HEK293 (cell line): ENCODE measurements around the gene CIITA.
A peak's percentile ranks its signal among the peaks of the same experiment; 100 is the strongest.

Experiments used
- CTCF ChIA-PET: fragments of 350-600 bp; formaldehyde crosslinking; extraction: SDS; loops from one replicate; lab custom pipeline; 2021; ENCODE audit warnings: antibody characterized with exemption; lab: Yijun Ruan, JAX
- POLR2A ChIA-PET: fragments of 300-600 bp; formaldehyde crosslinking; extraction: SDS; loops from one replicate; lab custom pipeline; 2020; ENCODE audit warnings: antibody characterized with exemption, inconsistent platforms; lab: Yijun Ruan, JAX
- H3K27ac ChIP-seq: fragments of 200-500 bp; sonication (Bioruptor generic); 2 replicates; pipeline ENCODE4 v1.5.1; 2014; ENCODE audit warnings: low read depth, low read length, control low read depth, inconsistent platforms; ENCODE audit errors: extremely low read depth
- H3K36me3 ChIP-seq, 2 experiments: fragments of 200-500 bp in 1 of 2; sonication (Bioruptor generic) in 1 of 2; 1 replicate in 1 of 2; 2 replicates in 1 of 2; pipeline ENCODE4 v1.5.1; 2014 to 2017; ENCODE audit warnings: inconsistent platforms in 2 of 2, low read length in 2 of 2; ENCODE audit not compliant: control insufficient read depth in 2 of 2, insufficient read depth in 1 of 2
- H3K4me1 ChIP-seq: fragments of 200-500 bp; sonication (Bioruptor generic); 2 replicates; pipeline ENCODE4 v1.5.1; 2014; ENCODE audit warnings: mild to moderate bottlenecking, low read length, inconsistent platforms; ENCODE audit not compliant: control insufficient read depth, insufficient read depth
- H3K4me3 ChIP-seq: 2 replicates; pipeline ENCODE4 v1.5.1; 2011; ENCODE audit warnings: low read depth, mild to moderate bottlenecking, control low read depth, low read length, moderate library complexity
- H3K9me3 ChIP-seq: fragments of 200-500 bp; sonication (Bioruptor generic); 2 replicates; pipeline ENCODE4 v1.5.1; 2014; ENCODE audit warnings: low read depth, low read length, inconsistent platforms; ENCODE audit not compliant: control insufficient read depth, insufficient read depth
- GLI2 ChIP-seq: fragments of 450-650 bp; formaldehyde crosslinking; IDR thresholded peaks from 2 replicates; pipeline ENCODE4; 2017; ENCODE audit warnings: missing biosample characterization, missing genetic modification characterization, low read depth, borderline replicate concordance
- GLIS2 ChIP-seq: fragments of 450-650 bp; formaldehyde crosslinking; IDR thresholded peaks from 2 replicates; pipeline ENCODE4 v1.5.1; 2016; ENCODE audit warnings: missing biosample characterization, missing genetic modification characterization
- KLF1 ChIP-seq: fragments of 450-650 bp; formaldehyde crosslinking; IDR thresholded peaks from 2 replicates; pipeline ENCODE4 v1.5.1; 2016; ENCODE audit warnings: missing biosample characterization, missing genetic modification characterization
- ZBTB1 ChIP-seq: fragments of 450-650 bp; formaldehyde crosslinking; IDR thresholded peaks from 2 replicates; pipeline ENCODE4 v1.5.1; 2016; ENCODE audit warnings: missing biosample characterization, missing genetic modification characterization
- ZNF133 ChIP-seq: fragments of 450-650 bp; formaldehyde crosslinking; IDR thresholded peaks from 2 replicates; pipeline ENCODE4 v1.5.1; 2016; ENCODE audit warnings: missing biosample characterization, missing genetic modification characterization
- ZNF146 ChIP-seq: fragments of 450-650 bp; formaldehyde crosslinking; IDR thresholded peaks from 2 replicates; pipeline ENCODE4 v1.5.1; 2016; ENCODE audit warnings: missing biosample characterization, missing genetic modification characterization
- ZNF157 ChIP-seq: fragments of 450-650 bp; formaldehyde crosslinking; IDR thresholded peaks from 2 replicates; pipeline ENCODE4 v1.5.1; 2016; ENCODE audit warnings: missing biosample characterization, missing genetic modification characterization
- ZNF24 ChIP-seq: fragments of 450-650 bp; formaldehyde crosslinking; IDR thresholded peaks from 2 replicates; pipeline ENCODE4 v1.5.1; 2016; ENCODE audit warnings: missing biosample characterization, missing genetic modification characterization
- ZNF324 ChIP-seq: fragments of 450-650 bp; formaldehyde crosslinking; IDR thresholded peaks from 2 replicates; pipeline ENCODE4 v1.5.1; 2016; ENCODE audit warnings: missing biosample characterization, missing genetic modification characterization
- ZNF335 ChIP-seq: fragments of 450-650 bp; formaldehyde crosslinking; conservative IDR thresholded peaks from 2 replicates; pipeline ENCODE4 v1.5.1; 2016; ENCODE audit warnings: missing biosample characterization, missing genetic modification characterization
- ZNF341 ChIP-seq: fragments of 450-650 bp; formaldehyde crosslinking; IDR thresholded peaks from 2 replicates; pipeline ENCODE4; 2016; ENCODE audit warnings: low read depth, missing biosample characterization, missing genetic modification characterization
- ZNF404 ChIP-seq: fragments of 450-650 bp; formaldehyde crosslinking; IDR thresholded peaks from 2 replicates; pipeline ENCODE4 v1.5.1; 2017; ENCODE audit warnings: missing biosample characterization, missing genetic modification characterization
- ZNF549 ChIP-seq: fragments of 450-650 bp; IDR thresholded peaks from 2 replicates; pipeline ENCODE4 v1.5.1; 2018; ENCODE audit warnings: missing biosample characterization, missing genetic modification characterization, mild to moderate bottlenecking, inconsistent platforms, moderate library complexity
- ZNF660 ChIP-seq: fragments of 450-650 bp; IDR thresholded peaks from 2 replicates; pipeline ENCODE4 v1.5.1; 2018; ENCODE audit warnings: missing biosample characterization, mild to moderate bottlenecking, missing genetic modification characterization
- ZNF664 ChIP-seq: fragments of 450-650 bp; formaldehyde crosslinking; IDR thresholded peaks from 2 replicates; pipeline ENCODE4 v1.5.1; 2016; ENCODE audit warnings: missing biosample characterization, missing genetic modification characterization
- ZNF670 ChIP-seq: fragments of 450-650 bp; formaldehyde crosslinking; IDR thresholded peaks from 2 replicates; pipeline ENCODE4 v1.5.1; 2016; ENCODE audit warnings: missing biosample characterization, missing genetic modification characterization, low read depth
- ZNF677 ChIP-seq: fragments of 450-650 bp; IDR thresholded peaks from 2 replicates; pipeline ENCODE4 v1.5.0; 2018; ENCODE audit warnings: missing biosample characterization, mild to moderate bottlenecking, missing genetic modification characterization, moderate library complexity
- ZNF747 ChIP-seq: fragments of 450-650 bp; formaldehyde crosslinking; IDR thresholded peaks from 2 replicates; pipeline ENCODE4 v1.5.1; 2016; ENCODE audit warnings: missing biosample characterization, missing genetic modification characterization
- ZNF777 ChIP-seq: fragments of 450-650 bp; formaldehyde crosslinking; IDR thresholded peaks from 2 replicates; pipeline ENCODE4 v1.5.1; 2017; ENCODE audit warnings: missing biosample characterization, missing genetic modification characterization, borderline replicate concordance
- TF ChIP-seq, protein P1 (sequence below): fragments of 450-650 bp; formaldehyde crosslinking; IDR thresholded peaks from 2 replicates; pipeline ENCODE4 v1.5.1; 2017; ENCODE audit warnings: missing biosample characterization, missing genetic modification characterization
- TF ChIP-seq, protein P2 (sequence below): fragments of 450-650 bp; formaldehyde crosslinking; conservative IDR thresholded peaks from 2 replicates; pipeline ENCODE4 v1.5.1; 2016; ENCODE audit warnings: low read depth, missing biosample characterization, missing genetic modification characterization
- TF ChIP-seq, protein P3 (sequence below): fragments of 450-650 bp; formaldehyde crosslinking; IDR thresholded peaks from 2 replicates; pipeline ENCODE4 v1.5.1; 2016; ENCODE audit warnings: missing biosample characterization, missing genetic modification characterization
- TF ChIP-seq, protein P4 (sequence below): fragments of 450-650 bp; formaldehyde crosslinking; IDR thresholded peaks from 2 replicates; pipeline ENCODE4 v1.5.1; 2016; ENCODE audit warnings: missing biosample characterization, missing genetic modification characterization

The CIITA gene

DNA sequence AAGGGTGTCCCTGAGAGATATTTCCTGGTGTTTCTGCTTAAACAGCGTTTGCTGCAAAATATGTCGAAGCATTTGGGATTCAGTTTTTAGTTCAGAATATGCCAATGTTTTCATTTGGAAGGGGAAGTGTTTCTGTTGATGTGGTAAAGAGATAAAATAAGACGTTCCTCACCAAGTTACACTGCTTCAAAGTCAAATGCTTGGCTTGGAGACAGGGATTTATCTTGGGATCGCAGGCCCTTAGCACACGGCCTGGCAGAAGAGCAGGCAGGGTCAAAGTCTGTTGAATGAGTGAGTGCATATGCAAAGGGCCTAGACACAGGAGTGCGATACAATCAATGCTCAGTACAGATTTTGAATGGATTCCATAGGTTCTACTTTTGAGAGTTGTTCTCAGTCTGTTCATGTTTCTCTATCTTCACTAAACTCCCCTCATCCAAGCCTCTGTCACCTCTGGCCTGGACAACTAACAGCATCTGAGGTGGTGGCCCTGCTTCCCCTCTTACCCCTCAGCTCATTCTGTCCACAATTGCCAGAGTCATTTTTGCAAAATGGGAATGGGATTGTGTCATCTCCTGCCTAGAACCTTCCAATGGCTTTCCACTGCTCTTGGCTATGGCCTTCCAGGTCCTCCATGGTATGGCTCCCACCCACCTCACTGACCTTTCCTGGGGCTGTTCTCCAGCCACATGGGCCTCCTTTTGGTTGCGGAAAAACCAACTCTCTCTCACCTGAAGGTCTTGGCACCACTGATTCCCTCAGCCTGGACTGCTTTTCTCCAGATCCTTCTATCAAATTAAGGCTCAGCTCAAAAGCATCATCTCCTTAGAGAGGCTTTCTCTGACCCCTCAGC lies 62.0 kb downstream of the CIITA start:
- Histone ChIP-seq H3K4me3 (no peak overlapping the region), H3K36me3 (peaks cover 0 to 44% of the 10 kb centered on the region in 2 experiments; a peak in 1 of 3 replicates), H3K27ac (no peak overlapping the region), H3K4me1 (peaks cover 7% of the 10 kb centered on the region)
- POLR2A ChIA-PET, result no interaction called here
- TF ChIP-seq ZNF747 (tag by site-specific recombination), result no peak
- no peak for TF ChIP-seq GLIS2 (tag by site-specific recombination)
- TF ChIP-seq, protein P1, sequence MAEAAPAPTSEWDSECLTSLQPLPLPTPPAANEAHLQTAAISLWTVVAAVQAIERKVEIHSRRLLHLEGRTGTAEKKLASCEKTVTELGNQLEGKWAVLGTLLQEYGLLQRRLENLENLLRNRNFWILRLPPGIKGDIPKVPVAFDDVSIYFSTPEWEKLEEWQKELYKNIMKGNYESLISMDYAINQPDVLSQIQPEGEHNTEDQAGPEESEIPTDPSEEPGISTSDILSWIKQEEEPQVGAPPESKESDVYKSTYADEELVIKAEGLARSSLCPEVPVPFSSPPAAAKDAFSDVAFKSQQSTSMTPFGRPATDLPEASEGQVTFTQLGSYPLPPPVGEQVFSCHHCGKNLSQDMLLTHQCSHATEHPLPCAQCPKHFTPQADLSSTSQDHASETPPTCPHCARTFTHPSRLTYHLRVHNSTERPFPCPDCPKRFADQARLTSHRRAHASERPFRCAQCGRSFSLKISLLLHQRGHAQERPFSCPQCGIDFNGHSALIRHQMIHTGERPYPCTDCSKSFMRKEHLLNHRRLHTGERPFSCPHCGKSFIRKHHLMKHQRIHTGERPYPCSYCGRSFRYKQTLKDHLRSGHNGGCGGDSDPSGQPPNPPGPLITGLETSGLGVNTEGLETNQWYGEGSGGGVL (tag by site-specific recombination), result no peak
- TF ChIP-seq ZBTB1 (tag by site-specific recombination), result no peak
- TF ChIP-seq ZNF146 (tag by site-specific recombination), result no peak
- no peak for TF ChIP-seq ZNF670
- no peak for TF ChIP-seq ZNF777 (tag by site-specific recombination)
- TF ChIP-seq ZNF404 (tag by site-specific recombination), result no peak
- no peak for TF ChIP-seq ZNF660 (tag by site-specific recombination)
- TF ChIP-seq, all 188 proteins: peak for 0
- no peaks in the 10 kb centered on the region for H3K9me3 ChIP-seq
- CTCF ChIA-PET, result no interaction called here

DNA sequence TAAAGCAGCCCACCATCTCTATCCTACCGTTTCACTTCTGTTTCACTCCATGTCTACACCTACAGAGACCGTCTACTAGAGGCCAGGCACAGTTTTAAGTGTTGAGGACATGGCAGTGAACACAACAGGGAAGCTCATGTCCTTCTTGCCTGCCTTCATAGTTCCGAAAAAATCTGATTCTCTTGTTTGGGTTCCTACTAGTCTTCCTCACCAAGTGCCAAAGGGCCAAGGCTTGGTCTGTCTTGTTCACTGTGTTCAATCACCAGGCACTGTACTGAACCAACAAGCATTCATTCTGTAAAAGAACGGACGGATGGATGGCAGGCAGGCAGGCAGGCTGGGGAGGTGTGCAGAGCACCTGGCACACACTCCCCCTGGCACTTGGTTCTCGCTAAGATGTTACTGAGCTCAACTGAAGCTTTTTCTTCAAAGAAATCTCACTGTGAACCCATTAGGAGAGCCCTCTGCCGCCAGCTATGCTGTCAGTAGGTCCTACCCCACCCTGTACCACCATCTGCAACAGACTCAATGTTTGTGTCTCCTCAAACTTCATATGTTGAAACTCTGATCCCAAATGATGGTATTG lies 62.7 kb downstream of the CIITA start:
- H3K27ac ChIP-seq, result no peak overlapping the region
- POLR2A ChIA-PET, result no interaction called here

DNA sequence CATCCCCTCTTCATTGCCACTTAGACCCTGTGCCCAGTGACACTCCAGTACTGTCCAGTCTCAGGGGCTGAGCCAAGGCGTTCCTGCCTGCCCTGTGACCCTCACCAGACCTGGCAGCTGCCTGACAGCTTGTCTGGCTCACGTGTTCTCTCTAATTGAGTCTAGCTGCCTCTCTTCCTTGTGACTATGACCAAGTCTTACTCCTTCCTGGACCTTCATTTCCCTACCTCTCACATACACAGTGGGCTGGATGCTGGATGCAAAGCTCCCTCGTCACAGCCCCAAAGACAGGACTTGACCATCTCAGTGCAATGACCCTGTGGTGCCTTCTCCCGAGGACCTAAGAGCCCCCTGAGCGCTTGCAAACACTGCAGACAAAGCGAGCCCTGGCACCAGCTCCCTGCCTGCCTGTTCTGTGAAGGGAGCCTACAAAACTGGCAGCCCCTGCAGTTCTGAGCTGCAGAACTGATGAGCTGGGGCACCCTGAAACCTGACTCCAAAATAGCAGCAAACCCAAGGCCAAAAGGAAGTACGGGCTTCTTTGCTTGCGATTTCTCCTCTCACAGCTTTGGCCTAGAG lies 63.6 kb downstream of the CIITA start:
- H3K4me1 ChIP-seq, result peaks cover 7% of the 10 kb centered on the region
- H3K4me3 ChIP-seq, result peak overlapping the region; percentile 61
- H3K27ac ChIP-seq, result no peak overlapping the region
- no peaks in the 10 kb centered on the region for H3K9me3 ChIP-seq
- ChIA-PET POLR2A (no interaction called here), CTCF (interaction anchor here (1.0 to 1.3 kb wide), 2 partner anchors 13 to 24 kb away, joined by 3 to 7 read pairs; no protein-coding TSS in a partner anchor)
- peaks cover 0 to 38% of the 10 kb centered on the region in 2 experiments; a peak in 1 of 3 replicates for H3K36me3 ChIP-seq
- TF ChIP-seq ZNF341, result no peak
- no peak for TF ChIP-seq ZNF24
- no peak for TF ChIP-seq ZNF549 (tag by site-specific recombination)
- no peak for TF ChIP-seq ZNF324 (tag by site-specific recombination)
- TF ChIP-seq ZNF664 (tag by site-specific recombination), result no peak
- TF ChIP-seq, protein P2, sequence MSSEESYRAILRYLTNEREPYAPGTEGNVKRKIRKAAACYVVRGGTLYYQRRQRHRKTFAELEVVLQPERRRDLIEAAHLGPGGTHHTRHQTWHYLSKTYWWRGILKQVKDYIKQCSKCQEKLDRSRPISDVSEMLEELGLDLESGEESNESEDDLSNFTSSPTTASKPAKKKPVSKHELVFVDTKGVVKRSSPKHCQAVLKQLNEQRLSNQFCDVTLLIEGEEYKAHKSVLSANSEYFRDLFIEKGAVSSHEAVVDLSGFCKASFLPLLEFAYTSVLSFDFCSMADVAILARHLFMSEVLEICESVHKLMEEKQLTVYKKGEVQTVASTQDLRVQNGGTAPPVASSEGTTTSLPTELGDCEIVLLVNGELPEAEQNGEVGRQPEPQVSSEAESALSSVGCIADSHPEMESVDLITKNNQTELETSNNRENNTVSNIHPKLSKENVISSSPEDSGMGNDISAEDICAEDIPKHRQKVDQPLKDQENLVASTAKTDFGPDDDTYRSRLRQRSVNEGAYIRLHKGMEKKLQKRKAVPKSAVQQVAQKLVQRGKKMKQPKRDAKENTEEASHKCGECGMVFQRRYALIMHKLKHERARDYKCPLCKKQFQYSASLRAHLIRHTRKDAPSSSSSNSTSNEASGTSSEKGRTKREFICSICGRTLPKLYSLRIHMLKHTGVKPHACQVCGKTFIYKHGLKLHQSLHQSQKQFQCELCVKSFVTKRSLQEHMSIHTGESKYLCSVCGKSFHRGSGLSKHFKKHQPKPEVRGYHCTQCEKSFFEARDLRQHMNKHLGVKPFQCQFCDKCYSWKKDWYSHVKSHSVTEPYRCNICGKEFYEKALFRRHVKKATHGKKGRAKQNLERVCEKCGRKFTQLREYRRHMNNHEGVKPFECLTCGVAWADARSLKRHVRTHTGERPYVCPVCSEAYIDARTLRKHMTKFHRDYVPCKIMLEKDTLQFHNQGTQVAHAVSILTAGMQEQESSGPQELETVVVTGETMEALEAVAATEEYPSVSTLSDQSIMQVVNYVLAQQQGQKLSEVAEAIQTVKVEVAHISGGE (tag by site-specific recombination), result no peak
- TF ChIP-seq KLF1 (tag by site-specific recombination), result no peak
- TF ChIP-seq ZNF133 (tag by site-specific recombination), result no peak
- TF ChIP-seq, protein P3, sequence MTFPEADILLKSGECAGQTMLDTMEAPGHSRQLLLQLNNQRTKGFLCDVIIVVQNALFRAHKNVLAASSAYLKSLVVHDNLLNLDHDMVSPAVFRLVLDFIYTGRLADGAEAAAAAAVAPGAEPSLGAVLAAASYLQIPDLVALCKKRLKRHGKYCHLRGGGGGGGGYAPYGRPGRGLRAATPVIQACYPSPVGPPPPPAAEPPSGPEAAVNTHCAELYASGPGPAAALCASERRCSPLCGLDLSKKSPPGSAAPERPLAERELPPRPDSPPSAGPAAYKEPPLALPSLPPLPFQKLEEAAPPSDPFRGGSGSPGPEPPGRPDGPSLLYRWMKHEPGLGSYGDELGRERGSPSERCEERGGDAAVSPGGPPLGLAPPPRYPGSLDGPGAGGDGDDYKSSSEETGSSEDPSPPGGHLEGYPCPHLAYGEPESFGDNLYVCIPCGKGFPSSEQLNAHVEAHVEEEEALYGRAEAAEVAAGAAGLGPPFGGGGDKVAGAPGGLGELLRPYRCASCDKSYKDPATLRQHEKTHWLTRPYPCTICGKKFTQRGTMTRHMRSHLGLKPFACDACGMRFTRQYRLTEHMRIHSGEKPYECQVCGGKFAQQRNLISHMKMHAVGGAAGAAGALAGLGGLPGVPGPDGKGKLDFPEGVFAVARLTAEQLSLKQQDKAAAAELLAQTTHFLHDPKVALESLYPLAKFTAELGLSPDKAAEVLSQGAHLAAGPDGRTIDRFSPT, result no peak

More for the DNA sequence above, 62.7 kb downstream of the CIITA start:
- Histone ChIP-seq H3K4me3 (no peak overlapping the region), H3K4me1 (peaks cover 7% of the 10 kb centered on the region), H3K36me3 (peaks cover 0 to 41% of the 10 kb centered on the region in 2 experiments; a peak in 1 of 3 replicates), H3K9me3 (no peaks in the 10 kb centered on the region)
- TF ChIP-seq ZNF157 (no peak), ZNF677 (tag by site-specific recombination) (peak; percentile 90), GLI2 (no peak), ZNF335 (tag by site-specific recombination) (no peak)
- TF ChIP-seq, protein P4, sequence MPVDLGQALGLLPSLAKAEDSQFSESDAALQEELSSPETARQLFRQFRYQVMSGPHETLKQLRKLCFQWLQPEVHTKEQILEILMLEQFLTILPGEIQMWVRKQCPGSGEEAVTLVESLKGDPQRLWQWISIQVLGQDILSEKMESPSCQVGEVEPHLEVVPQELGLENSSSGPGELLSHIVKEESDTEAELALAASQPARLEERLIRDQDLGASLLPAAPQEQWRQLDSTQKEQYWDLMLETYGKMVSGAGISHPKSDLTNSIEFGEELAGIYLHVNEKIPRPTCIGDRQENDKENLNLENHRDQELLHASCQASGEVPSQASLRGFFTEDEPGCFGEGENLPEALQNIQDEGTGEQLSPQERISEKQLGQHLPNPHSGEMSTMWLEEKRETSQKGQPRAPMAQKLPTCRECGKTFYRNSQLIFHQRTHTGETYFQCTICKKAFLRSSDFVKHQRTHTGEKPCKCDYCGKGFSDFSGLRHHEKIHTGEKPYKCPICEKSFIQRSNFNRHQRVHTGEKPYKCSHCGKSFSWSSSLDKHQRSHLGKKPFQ, result no peak
- CTCF ChIA-PET, result interaction anchor here (1.0 kb wide), 1 partner anchor 24 kb away, joined by 3 read pairs; no protein-coding TSS in a partner anchor
